DMS 273 (cell line): Measurements from ENCODE around the gene PREX1.
"Not testable (repeated sequence)": the region's sequence is repeated elsewhere in the genome, so short reads cannot be mapped to it uniquely, and the experiment has no call there.

Experiments used
- DNase-seq: peaks from one replicate; lab custom pipeline; 2025; ENCODE audit not compliant: unreplicated experiment; lab: John Stamatoyannopoulos, UW

Gene PREX1

GRCh38 chr20:48812600-48813445 lies 15.0 kb downstream of the PREX1 start:
- DNase-seq = no peak

DNA sequence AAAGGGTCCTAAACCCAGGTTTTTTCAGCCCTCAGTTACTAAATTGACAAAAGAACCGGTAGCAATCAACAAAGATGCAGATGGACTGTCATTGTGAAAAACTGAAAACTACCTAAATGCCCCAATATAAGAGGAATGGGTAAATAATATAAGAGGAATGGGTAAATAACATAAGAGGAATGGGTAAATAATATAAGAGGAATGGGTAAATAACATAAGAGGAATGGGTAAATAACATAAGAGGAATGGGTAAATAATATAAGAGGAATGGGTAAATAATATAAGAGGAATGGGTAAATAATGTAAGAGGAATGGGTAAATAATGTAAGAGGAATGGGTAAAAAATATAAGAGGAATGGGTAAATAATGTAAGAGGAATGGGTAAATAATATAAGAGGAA lies 15.7 kb downstream of the PREX1 start:
- not testable (repeated sequence) for DNase-seq

GRCh38 chr20:48809673-48810072 lies 18.1 kb downstream of the PREX1 start:
- DNase-seq = no peak

DNA sequence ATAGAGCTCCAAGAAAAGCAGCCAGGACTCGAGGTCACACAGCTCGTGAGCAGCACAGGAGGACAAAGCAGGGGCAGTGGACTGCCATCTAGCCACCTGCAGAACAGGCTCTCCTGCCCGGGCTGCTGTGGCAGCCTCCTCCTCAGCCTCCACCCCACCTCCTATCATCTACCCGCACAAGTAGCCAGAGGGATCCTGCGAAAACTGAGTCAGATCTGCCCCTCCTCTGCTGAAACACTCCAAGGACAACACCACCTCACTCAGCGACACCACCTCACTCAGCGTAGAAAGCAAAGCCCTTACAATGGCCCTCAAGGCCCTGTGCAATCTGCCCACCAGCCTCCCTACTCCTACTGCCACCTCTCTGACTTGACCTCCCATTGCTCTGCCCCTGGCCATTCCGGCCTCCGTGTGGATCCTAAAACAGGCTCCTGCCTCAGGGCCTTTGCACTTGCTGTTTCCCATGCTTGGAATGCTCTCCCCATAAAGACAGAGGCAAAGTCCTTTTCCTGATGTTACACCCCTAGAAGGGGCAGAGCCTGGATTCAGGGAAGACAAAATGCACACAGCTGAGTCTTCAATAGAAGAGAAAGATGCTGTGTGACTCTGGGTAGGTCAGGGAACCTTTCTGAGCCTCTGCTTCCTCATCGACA lies 19.3 kb downstream of the PREX1 start:
- no peak for DNase-seq

DNA sequence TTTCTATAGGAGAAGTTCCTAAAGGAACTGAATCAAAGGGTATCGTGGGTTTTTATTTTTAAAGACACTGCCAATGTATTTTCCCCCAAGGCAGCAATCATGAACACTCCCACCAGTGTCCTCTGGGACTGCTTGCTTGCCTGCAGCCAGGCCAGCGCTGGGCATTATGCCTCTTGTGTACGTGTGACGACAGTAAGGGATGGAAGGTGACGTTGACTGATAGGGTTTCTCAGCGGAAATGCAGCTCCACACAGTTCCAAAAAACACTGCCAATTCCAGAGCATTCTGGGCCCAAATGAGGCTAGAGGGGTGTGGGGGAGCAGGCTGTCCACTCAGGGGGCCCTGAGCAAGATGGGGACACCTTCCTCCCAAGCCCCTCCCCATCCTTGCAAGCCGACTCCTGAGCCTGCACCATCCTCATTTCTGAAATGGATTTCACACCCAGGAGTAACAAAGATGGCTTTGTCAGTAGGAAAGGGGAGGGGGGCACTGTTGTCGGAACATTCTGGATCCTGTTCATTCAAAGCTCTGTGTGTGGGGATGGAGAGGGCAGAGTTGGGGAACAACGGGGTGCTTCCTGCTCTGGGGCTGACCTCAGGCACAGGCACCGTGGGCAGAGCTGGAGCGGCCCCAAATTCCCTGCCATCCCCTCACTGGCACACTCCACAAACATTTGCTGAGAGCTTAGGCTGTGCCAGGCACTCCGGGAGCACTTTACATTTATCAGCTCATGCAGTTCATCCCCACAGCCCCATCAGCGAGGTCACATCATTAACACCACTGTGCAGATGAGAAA lies 20.0 kb downstream of the PREX1 start:
- no peak for DNase-seq

DNA sequence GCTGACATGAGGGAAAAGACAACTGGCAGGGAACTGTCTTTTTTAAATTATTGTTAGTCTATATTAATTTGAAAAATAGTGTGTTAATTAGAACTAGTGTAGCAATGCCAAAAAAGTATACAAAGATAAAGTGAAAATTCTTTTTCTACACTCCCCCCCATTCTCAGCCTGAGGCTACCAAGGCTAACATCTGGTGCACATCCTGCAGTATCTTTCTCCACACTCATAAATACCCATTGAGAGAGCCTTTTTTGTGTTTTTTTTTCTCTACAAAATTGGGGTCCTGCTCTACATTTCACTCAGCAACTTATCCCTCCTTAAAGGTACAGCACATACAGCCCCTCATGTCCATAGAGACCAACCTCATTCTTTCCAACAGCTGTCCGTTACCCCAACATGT lies 20.7 kb downstream of the PREX1 start:
- DNase-seq = no peak

- DNase-seq = no peak
These were observed 22.1 kb downstream of the PREX1 start for GRCh38 chr20:48805716-48806115.

DNA sequence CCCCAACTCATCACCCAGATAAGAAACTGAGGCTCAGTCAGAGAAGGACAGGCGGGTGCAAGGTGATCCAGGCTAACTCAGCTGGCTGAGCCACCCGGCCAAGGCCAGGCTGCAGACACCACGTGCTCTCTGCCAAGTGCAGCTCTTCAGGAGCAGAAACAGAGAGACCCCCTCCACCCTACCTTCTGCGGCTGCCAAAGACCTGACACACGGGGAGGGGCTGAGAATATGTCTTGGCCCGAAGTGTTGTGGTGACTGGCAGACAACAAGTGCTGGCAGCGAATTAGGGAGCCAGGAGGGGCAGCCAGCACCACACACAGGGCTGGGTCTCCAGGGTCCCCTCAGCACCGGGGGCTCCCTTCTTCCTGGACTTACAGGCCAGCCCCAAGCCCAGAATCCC lies 22.5 kb downstream of the PREX1 start:
- DNase-seq = no peak

GRCh38 chr20:48804300-48804980 lies 23.4 kb downstream of the PREX1 start:
- DNase-seq = no peak

GRCh38 chr20:48803176-48804053 lies 24.4 kb downstream of the PREX1 start:
- peak; percentile 56 for DNase-seq

GRCh38 chr20:48802647-48803046 lies 25.2 kb downstream of the PREX1 start:
- no peak for DNase-seq

DNA sequence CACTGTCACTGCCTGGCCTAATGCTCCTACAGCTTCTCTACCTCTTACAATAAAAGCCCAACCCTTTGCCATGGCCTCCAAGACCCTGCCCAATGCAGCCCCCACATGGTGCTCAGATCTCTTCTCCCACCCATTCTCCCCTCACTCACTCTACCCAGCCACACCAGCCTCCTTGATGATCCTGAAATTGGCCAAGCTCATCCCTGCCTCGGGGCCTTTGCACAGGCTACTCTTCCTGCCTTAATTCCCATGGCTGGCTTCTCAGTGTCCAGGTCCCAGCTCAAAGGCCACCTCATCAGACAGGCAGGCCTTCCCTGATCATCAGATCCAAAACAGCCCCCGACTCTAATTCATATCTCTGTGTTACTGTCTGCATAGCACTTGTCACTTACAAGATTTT lies 25.6 kb downstream of the PREX1 start:
- DNase-seq = no peak

GRCh38 chr20:48801197-48801596 lies 26.6 kb downstream of the PREX1 start:
- DNase-seq = no peak

- no peak for DNase-seq
These were observed 27.6 kb downstream of the PREX1 start for GRCh38 chr20:48800177-48800576.

DNA sequence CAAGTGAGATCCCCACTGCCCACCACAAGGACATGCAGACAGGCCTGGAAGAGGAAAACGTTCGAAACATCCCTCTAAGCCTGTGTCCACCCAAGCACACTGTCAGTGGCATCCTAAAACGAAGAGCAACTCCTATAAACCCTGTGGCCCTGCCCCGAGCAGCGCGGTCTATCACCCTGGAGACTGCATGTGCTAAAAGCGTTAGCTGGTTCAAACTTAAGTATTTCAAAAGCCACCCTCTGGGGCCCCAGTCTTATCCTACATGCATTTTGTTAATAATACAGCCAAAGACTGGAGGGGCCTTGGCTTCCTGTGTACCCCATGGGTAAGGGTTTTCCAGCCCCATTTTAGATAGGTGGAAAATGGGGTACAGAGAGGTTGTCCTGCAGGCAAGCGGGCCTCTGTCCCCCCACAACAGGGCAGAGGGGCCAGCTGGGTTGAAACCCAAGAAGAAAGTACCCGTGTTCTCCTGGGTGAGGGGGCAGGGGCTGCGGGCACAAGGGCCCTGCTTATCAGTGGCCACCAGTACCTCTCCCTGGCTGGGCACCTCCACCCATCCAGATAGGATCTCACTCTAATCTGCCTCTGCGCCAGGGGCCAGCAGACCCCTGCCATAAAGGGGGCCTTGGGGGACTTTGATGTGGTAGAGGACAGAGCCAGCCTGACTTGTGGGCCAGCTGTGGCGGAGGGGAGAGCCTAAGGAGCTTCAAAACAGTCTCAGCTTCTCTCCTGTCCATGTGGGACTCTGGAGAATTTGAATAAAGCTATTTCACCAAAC lies 28.3 kb downstream of the PREX1 start:
- DNase-seq = no peak

GRCh38 chr20:48797850-48798747 lies 29.7 kb downstream of the PREX1 start:
- no peak for DNase-seq

- no peak for DNase-seq
These were observed 30.4 kb downstream of the PREX1 start for GRCh38 chr20:48797275-48797825.

DNA sequence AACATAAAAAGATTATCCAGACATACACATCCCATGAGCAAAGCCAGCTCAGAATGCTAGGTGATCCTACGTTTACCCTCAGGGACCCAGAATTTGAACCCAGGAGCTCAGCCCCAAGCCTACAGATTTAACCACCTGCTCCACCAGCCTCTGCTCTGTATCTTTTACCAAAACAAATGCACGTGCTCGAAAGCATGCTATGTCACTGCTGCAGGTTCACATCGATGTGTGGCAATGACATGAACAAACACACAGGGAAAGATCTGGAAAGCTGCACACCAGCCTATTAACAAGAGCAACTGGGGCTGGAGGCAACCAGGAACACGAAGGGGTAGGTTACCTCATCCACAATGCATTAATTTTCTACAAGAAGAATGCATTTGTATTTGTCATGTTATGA lies 32.1 kb downstream of the PREX1 start:
- peak; percentile 41 for DNase-seq
